Pons (tissue), 1 donor: Measurements from ENCODE around the gene UMODL1.
"Not testable (repeated sequence)": the region's sequence is repeated elsewhere in the genome, so short reads cannot be mapped to it uniquely, and the experiment has no call there.

Source experiments
- DNase-seq: peaks from one replicate; pipeline ENCODE4 v3.0.0-alpha.2; 2016; ENCODE audit warnings: low spot score

Gene UMODL1

DNA sequence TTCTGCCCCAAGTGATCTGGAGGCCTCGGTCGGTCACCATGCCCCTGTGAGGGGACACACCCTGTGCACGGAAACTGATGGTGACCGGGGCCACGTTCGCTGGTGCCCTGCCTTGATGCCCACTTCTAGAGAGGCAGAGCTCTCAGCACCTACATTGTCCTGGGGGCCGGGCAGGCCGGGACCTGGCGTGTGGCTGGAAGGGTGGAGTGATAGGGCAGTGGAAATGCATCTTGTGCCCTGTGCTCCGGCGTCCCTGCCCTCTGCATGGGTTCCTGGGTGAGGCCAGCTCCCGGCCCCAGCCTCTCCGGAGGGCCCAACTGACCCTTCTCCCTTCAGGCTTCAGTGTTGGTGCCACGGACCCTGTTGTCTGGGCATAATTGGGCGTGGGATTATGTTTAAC lies 11.0 kb upstream of the UMODL1 start:
- DNase-seq = no peak

DNA sequence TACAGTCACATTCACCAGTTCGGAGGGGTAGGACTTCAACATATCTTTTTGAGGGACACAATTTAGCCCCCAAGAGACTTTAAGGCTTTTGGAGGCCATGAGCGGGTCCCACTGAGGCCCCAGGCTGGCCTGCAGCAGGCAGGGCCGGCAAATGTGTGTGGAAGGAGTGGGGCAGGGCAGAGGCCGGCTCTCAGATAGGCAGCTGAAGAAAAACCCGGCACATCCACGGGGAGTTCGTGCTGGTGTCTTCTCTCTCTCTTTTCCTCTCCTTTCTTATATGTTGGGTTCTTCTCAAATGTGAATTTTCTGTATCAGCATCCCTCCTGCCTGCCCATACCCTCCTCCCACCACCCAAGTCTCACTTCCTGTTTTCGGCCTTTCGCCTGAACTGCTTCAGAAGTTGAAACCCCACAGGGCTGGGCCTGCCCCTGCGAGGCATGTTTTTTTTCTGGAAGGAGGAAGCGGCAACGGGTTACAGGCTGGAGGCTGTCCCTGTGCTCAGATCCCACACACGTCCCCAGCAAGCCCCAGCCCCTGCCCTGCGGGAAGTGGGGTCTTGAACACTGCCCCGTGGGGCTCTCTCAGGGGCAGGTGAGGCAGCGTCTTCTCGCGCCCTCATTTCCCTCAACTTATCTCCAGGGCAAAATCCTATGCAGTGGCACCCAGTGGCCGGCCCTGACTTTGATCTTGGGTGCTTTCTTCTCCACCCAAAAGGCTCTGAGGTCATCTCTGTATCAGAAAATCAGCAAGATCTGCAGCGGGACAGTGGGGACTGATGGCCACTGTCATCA lies 9.7 kb upstream of the UMODL1 start:
- DNase-seq = peak; percentile 68

DNA sequence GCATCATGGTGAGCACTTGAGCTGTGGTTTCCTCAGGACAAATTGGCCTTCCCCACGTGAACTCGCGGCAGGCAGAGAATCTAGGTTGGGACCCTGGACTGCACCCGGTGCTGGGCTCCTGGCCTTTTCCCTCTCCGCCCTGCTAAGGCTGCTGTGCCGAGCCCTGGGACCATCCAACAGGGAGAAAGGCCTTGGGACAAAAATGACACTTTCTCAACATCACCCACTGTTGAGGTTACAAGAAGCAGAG lies 9.2 kb upstream of the UMODL1 start:
- no peak for DNase-seq

DNA sequence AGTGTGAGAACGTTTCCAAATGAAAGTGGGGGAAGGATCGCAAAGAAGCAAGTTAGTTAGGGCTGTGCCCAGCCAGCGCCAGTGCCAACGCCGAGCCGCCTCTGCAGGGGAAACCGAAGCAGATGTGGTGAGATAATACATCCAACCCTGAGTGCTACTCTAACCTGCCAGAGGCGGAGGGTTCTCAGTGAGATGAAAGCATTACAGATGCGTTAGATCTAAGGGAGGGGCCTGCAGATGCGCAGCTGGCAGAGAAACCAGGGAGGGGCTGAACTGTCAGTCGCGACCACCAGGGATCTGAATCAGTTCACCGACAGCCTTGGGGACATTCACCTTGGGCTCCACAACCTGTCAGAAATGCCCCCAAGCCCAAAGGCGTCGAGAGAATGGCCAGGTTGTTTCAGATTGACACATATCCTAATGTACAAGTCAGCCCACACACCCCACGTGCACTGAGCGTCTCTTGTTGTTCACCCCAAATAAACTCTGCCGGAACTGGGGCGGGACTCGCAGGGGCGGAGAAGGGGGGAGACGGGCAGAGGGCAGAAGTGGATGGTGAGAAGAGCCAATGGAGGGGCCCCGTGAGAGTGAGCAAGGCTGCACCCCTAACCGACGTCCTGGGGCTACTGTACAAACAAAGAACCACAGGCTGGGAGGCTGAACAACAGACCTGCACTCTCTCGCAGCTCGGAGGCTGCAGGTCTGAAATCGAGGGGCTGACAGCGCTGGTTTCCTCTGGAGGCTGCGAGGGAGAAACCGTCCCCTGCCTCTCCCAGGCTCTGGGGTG lies 8.7 kb upstream of the UMODL1 start:
- peak; percentile 42 for DNase-seq

DNA sequence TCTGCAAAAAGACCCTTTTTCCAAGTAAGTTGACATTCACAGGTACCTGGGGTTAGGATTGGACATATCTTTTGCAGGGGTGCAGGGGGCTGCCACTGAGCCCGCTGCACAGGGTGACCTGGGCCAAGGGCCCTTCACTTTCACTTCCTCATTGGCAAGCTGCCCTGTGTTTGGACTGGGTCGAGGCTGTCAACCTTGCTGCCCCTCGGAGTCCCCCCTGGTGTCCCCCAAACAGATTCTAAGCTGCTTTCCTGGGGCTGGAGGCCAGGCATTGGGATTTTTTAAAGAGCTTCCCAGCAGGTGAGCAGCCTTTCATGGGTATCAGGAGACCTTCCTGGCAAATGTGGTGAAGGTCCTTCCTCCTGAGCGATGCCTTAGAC lies 7.9 kb upstream of the UMODL1 start:
- no peak for DNase-seq

DNA sequence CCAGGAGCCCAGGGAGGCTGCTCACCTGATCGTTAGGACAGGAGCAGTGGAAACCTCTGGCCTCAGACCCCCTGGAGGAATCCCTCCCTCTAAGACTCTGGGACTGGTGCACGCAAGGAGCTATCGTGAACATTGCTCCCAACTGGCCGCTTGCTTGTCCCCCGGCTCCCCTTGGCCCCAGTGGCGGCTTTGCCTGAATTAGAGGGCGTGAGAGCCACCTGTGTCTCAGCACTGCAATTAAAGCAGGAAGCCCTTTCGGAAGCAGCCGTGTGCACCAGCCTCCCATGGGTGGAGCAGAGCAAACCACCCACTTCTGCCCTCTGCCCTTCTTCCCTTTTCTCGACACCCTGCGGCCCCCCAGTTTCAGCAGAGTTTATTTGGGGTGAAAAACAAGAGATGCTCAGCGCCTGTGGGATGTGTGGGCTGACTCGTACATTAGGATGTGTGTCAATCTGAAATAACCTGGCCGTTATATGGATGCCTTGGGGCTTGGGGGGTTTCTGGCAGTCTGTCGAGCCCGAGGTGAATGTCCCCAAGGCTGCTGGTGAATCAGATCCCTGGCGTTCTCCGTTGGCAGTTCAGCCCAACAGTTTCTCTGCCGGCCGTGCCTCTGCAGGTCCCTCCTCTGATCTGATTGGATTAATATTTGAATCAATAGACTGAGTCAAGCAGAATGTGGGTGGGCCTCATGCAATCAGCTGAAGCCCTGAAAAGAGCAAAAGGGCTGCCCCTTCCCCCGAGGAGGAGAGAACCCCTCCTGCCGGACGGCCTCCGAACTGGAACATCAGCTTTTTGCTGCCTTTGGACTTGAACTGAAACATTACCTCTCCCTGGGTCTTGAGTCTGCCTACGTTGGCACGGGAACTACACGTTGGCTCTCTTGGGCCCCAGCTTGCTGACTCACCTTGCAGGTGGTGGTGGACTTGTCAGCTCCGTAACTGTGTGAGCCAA lies 7.3 kb upstream of the UMODL1 start:
- DNase-seq = no peak

DNA sequence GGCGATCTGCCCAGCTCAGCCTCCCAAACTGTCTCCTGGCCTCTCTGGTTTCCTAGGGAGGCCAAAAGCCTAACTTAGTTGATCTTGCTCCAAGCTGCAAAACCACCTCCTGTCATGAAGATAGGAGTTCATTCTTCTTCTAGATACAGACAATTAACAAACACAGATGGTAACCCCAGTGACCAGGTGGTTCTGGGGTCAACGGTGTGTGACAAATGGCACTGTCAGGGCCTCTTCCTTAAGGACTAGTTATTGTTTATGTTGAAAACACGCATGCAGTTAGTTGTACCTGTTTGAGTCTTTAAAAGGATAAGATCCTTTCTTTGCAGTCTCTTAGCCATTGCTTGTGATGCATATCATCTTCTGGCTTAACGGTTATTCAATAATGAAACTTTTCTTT lies 4.6 kb upstream of the UMODL1 start:
- DNase-seq = no peak

DNA sequence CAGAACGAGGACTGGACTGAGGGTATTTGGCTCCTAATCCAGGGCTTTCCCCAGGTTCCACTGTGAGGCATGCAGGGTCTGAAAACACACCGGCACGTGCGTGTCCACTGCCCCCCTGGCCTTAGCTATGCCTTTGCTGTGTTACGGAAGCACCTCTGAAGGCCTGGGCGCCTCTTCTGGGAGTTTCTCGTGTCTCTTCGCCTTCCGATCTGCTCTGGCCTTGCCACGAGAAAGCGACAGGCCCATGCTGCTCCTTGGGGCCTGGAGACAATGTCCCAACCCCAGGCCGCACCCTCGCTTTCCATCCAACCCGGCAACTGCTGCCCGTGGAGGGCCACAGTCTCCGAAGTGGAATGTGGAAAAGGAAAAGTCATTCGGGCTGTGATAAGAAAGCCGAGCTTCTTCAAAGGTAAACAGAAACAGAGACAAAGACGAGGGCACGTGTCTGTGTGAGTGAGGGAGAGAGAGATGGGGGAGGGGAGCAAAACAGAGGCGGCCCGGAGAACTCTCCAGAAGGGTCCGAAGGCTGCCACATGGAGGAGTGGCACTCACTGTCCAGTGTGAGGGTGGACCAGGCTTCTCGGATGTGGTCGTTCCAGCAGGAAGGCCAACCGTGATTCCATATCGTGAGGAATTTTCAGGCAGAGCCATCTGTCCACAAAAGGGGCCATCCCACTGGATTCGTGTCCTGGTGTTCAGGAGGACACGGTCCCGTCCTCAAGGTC lies 3.4 kb upstream of the UMODL1 start:
- no peak for DNase-seq

DNA sequence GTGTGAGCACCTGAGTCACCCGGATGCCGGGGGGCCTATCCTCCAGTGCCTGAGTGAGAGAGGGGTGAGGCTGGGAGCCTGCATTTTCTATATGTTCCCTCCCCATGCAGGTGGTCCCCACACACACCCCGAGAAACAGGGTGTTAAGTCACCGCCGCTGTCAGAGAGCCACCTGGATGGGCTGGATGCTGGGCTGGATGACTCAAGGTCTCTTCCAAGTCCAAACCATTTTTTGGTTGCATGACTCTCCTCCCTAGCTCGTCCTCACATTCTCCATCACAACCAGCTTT lies 2.9 kb upstream of the UMODL1 start:
- DNase-seq = no peak

DNA sequence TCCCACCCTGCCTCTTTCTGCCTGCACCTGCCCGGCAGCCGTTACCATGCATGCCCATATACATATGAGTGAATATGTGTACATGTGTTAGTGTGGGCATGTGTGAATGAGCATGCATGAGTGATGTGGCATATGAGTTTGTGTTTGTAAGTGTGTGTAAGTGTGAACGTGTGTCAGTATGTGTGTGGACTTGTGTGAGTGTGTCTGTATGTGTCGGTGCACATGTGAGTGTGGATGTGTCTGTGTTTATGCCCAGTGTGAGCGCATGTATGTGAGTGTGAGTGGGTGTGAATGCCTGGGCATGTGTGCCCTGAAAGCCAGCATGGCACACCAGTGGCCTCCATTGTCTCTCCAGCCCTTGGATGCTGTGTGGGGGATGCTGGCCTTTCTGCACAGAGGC lies 2.5 kb upstream of the UMODL1 start:
- DNase-seq = no peak

DNA sequence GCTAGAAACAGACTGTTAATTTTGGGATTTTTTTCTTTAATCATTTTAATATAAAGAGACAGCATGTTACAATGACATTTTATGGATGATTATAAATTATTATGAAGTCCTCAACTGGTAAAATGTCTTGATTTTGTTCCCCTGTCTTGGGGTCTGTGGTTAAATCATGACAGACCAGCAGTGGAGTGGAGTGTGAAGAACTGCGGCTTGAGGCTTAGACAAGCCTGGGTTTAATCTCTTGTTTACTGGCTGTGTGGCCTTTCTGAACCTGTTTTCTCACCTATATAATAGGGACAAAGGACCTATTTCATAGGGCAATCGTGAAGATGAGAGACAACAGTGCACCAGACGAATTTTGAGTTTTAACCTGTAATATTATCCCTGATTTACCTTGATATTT lies 1.8 kb upstream of the UMODL1 start:
- no peak for DNase-seq

DNA sequence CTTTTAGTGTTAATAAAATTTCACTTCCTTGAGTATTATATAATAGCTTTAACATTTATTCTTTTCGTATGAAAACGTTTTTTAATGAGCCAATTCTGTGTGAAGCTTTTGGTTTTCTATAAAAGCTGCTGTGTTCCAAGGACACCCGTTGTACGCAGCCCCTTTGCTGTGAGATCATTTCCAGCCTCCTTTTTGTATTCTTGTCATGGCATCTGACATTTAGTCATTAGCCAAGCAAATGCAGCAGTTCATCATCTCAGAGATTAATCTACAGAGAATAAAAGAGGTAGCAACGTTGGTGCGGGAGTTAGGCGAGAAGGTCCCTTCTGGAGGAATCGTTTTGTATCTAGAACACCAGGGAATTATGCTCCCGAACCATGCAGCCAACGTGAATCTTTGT lies 1.3 kb upstream of the UMODL1 start:
- DNase-seq = no peak

DNA sequence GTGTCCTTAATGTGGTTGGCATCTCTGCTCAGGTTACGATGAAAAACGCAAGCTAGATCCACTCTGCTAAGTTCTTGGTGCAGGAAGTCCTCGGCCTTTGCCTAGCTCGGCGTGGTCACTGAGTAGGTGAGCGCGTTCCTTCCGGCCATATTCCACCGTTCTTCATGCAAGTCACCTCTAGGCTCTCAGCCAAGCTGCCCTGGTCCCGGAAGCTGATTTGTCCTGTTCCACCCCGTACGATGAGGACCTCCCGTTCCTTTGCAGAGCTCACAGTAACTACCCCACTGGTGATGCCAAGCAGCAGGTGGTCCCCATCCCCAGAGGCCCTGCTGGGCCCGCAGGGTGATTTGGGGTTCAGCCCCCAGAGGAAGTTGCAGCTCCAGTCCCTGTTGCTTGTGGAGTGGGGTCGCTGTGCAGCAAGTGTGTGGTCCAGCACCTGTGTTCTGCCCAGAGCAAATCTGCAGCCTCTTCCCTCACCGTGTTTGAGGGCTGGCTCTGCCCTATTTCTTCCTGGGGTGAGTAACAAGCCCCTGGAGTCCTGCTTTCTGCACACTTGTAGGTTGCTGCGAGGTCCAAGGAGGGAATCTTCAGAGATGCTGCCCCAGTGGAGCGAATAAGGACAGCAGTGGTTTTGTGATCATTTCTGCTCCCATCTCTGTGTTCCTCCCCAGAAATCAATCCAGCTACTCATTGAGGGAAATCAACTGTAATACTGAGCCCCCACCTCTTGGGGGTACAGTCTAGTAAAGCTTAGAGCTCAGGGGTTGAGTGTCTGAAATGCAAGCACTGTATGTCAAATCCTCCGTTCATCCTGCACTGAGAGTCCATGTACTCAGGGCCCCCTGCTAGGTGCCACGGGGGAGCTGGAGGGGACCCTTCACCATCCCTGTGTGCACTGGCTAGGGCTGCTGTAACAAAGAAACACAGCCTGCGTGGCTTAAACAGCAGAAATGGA lies 2.3 kb downstream of the UMODL1 start:
- DNase-seq = no peak

DNA sequence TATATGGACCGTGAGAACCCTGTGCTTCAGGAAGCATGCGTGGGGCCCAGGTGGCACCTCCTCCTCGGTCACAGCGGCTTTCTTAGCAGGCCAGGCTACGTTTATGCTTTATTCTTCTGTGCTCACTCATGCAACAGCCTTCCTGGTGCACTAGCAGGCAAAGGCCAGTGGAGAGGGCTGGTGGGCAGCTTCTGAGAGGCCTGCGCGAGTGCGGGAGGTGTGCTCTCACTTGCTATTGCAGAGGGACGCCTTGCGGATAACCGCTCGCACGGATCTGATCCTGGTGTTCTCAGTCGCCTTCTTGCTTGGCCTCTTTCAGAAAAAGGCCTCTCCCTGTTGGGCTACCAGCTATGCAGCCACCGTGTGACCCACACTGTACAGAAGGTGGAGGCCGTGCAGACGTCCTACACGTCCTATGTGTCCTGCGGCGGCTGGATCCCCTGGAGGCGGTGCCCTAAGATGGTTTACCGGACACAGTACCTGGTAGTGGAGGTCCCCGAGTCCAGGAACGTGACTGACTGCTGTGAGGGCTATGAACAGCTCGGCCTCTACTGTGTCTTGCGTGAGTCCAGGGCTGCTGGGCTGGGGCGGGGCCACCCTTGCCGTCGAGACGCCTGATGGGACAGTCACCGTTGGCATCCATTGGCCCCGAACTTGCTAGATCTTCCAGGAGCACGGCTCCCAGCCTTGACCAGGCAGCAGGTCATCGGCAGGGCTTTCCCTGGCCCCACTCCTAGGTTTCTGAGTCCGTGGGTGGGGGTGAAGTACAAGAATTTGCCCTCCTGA lies 4.8 kb downstream of the UMODL1 start:
- DNase-seq = no peak

DNA sequence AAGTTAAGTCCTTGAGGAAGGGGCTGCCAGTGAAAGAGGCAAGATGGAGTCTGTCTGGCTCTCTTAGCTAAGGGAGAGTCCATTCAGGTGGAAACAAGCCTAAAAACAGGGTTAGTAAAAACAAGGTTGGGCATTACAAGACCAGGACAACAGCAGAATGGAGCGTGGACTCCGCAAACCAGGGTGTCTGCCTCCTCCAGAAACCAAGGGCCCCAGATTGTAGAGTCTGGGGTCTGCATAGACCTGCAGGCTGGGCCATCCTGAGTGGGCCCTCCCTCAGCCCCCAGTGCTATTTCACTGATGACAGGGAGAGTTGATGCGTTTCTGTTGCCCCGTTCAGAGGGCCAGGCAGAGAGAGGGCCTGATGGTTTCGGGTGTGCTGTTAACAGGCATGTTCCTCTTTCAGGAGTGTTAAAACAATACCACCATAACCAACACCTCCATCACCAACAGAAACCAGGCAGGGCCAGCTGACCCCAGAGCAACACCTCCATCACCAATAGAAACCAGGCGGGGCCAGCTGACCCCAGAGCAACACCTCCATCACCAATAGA lies 6.6 kb downstream of the UMODL1 start:
- not testable (repeated sequence) for DNase-seq

DNA sequence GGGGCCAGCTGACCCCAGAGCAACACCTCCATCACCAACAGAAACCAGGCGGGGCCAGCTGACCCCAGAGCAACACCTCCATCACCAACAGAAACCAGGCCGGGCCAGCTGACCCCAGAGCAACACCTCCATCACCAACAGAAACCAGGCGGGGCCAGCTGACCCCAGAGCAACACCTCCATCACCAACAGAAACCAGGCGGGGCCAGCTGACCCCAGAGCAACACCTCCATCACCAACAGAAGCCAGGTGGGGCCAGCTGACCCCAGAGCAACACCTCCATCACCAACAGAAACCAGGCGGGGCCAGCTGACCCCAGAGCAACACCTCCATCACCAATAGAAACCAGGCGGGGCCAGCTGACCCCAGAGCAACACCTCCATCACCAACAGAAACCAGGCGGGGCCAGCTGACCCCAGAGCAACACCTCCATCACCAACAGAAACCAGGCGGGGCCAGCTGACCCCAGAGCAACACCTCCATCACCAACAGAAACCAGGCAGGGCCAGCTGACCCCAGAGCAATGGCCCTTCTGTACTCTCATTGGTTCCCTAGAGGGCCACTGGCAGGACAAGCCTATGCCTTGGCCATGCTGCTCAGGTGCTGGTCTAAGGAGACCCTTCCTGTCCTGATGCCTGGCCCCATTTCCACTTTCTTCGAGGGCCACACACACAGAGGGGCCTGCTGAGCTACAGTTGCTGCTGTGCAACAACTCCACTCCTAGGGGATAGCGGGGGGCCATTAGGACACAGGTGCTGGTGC lies 7.3 kb downstream of the UMODL1 start:
- DNase-seq = not testable (repeated sequence)

DNA sequence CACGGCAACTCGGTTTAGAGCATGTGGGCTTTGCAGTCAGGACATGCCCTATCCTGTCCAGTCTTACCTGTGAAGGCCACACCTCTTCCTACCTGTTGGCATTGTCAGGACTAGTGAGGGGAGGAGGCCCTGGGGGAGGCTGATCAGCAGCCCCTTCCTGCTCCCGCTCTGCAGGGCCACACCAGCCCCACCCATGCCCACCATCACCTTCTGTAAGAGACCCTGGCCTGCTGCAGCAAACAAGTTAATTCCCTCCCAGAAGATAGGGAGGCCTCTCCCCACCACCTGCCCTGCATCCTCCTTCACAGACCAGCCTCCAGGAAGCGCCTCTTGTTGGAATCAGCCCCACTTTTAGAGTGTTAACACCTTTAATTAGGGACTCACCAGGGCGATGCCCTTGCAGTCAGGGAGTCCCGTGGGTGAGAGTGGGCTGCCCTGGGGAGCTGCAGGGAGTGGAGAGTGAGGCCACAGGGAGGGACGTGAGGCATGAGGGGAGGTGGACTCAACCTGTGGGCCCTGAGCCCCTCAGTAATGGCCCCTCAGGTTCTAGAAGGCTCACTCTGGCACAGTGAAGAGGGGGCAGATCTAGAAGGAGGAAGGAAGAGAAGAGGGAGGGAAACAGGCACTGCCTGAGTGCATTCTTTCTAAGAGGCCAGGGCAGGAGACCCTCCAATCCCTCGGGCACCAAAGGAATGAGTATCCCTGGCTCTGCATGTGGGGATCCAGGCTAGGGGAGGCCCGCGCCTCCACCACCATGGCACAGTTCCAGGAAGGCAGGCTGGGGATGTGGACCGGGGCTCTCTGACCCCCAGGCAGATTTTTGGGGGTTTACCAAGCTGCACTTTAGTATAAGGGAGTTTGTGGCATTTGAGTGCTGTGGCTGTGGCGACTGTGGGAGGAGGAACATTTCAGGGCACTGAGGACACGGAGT lies 8.2 kb downstream of the UMODL1 start:
- no peak for DNase-seq
